ENCODE data around the gene ZFP62.
A peak's percentile ranks its signal among the peaks of the same experiment; 100 is the strongest.

The ZFP62 gene

DNA sequence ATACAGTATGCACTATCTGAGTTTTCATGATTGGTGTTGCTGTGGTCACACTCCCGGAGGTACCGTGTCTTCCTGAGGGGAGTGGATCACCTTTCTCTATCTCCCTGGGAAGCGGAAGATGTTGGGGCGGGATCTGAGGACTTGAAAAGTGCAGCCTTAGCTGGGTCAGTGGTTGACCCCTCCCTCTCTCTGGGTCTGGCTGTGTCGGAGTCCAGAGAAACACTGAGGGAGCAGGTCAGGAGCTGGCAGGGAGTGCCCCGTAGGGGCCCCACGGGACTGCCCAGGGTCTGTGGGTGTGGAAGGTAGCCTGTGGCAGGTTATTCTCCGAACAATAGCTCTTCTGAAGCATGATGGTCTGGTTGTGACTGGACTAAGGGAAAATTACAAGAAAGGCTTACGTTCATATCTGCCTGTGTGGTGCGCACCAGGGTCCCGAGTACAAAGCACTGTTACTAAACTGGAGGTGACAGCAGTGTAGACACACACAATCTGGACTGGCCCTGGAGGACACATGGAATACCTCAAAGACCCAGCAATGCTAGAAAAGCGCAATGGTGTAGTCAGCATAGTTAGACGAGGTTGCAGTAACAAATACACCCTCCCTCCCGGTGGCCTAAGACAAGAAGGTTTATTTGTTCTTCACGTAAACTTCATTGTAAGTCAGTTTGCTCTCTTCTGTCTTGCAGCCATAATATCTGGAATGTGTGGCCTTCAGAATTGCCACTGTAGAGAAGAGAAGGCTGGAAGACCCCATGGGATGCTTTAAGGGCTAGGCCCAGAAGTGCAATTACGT lies 9.4 kb upstream of the ZFP62 start:
- H3K4me1 ChIP-seq (ENCODE audit: insufficient read depth, low read length, severe bottlenecking) = peaks cover 44% of the 10 kb centered on the region
- no peaks in the 10 kb centered on the region for H3K27me3 ChIP-seq (ENCODE audit: insufficient read depth, low read length)
- no peaks in the 10 kb centered on the region for H3K79me2 ChIP-seq (ENCODE audit: insufficient read depth, low read length)
- no peak overlapping the region for H3K27ac ChIP-seq (ENCODE audit: low read depth, low read length, poor library complexity, severe bottlenecking)
- H4K20me1 ChIP-seq (ENCODE audit: insufficient read depth, low read length) = no peaks in the 10 kb centered on the region
- no peaks in the 10 kb centered on the region for H3K9me3 ChIP-seq (ENCODE audit: low read length)
- TF ChIP-seq, protein P1, sequence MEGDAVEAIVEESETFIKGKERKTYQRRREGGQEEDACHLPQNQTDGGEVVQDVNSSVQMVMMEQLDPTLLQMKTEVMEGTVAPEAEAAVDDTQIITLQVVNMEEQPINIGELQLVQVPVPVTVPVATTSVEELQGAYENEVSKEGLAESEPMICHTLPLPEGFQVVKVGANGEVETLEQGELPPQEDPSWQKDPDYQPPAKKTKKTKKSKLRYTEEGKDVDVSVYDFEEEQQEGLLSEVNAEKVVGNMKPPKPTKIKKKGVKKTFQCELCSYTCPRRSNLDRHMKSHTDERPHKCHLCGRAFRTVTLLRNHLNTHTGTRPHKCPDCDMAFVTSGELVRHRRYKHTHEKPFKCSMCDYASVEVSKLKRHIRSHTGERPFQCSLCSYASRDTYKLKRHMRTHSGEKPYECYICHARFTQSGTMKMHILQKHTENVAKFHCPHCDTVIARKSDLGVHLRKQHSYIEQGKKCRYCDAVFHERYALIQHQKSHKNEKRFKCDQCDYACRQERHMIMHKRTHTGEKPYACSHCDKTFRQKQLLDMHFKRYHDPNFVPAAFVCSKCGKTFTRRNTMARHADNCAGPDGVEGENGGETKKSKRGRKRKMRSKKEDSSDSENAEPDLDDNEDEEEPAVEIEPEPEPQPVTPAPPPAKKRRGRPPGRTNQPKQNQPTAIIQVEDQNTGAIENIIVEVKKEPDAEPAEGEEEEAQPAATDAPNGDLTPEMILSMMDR (IDR thresholded peaks at IDR 0.05; ENCODE audit: low read length) = no peak
- TF ChIP-seq EZH2 (IDR thresholded peaks at IDR 0.05; ENCODE audit: borderline replicate concordance, low read length) = no peak
- H3K36me3 ChIP-seq (ENCODE audit: insufficient read depth, low read length) = no peaks in the 10 kb centered on the region
- H2AFZ ChIP-seq (ENCODE audit: low read length) = no peak overlapping the region
- H3K9ac ChIP-seq (ENCODE audit: low read length) = no peak overlapping the region
- no peak overlapping the region for H3K4me3 ChIP-seq (ENCODE audit: low read depth, low read length, poor library complexity, severe bottlenecking)
- no peak overlapping the region for H3K4me2 ChIP-seq (ENCODE audit: low read length)
- H3K9me2 ChIP-seq (ENCODE audit: low read depth, low read length) = no peaks in the 10 kb centered on the region
- H3F3A ChIP-seq (ENCODE audit: insufficient read depth, low read length) = no peaks in the 10 kb centered on the region

DNA sequence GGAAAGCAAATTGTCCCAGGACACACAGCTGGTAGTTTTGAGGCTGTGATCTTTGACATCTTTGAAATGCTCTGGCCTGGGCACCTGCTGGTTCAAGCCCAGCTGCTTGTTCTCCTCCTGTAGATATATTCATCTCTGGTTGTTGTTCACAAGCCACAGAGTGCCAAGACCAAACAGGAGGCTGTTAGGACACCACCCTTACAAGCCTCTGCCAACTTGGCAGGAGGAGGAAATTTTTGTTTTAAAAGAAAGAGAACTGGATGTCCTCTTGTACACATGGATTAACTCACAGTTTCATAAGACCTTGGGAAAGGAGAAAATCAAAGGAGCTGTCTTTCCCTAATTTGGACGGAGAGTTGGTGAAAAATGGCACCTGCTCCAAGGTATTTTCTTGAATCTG lies 8.5 kb upstream of the ZFP62 start:
- Histone ChIP-seq H3K27me3 (ENCODE audit: insufficient read depth, low read length) (no peaks in the 10 kb centered on the region), H3K9ac (ENCODE audit: low read length) (no peak overlapping the region), H3K4me2 (ENCODE audit: low read length) (no peak overlapping the region), H3K36me3 (ENCODE audit: insufficient read depth, low read length) (no peaks in the 10 kb centered on the region), H3K9me2 (ENCODE audit: low read depth, low read length) (no peaks in the 10 kb centered on the region), H3K9me3 (ENCODE audit: low read length) (no peaks in the 10 kb centered on the region), H4K20me1 (ENCODE audit: insufficient read depth, low read length) (no peaks in the 10 kb centered on the region), H3K4me3 (ENCODE audit: low read depth, low read length, poor library complexity, severe bottlenecking) (no peak overlapping the region), H2AFZ (ENCODE audit: low read length) (no peak overlapping the region), H3K4me1 (ENCODE audit: insufficient read depth, low read length, severe bottlenecking) (peaks cover 44% of the 10 kb centered on the region), H3F3A (ENCODE audit: insufficient read depth, low read length) (no peaks in the 10 kb centered on the region), H3K27ac (ENCODE audit: low read depth, low read length, poor library complexity, severe bottlenecking) (no peak overlapping the region), H3K79me2 (ENCODE audit: insufficient read depth, low read length) (no peaks in the 10 kb centered on the region)
- no peak for TF ChIP-seq EZH2 (IDR thresholded peaks at IDR 0.05; ENCODE audit: borderline replicate concordance, low read length)
- TF ChIP-seq, protein P1 (IDR thresholded peaks at IDR 0.05; ENCODE audit: low read length) = no peak

- Histone ChIP-seq H2AFZ (ENCODE audit: low read length) (no peak overlapping the region), H3K9me3 (ENCODE audit: low read length) (no peaks in the 10 kb centered on the region), H3K79me2 (ENCODE audit: insufficient read depth, low read length) (no peaks in the 10 kb centered on the region), H3K9ac (ENCODE audit: low read length) (no peak overlapping the region), H3K4me2 (ENCODE audit: low read length) (no peak overlapping the region), H4K20me1 (ENCODE audit: insufficient read depth, low read length) (no peaks in the 10 kb centered on the region), H3K36me3 (ENCODE audit: insufficient read depth, low read length) (no peaks in the 10 kb centered on the region), H3F3A (ENCODE audit: insufficient read depth, low read length) (no peaks in the 10 kb centered on the region), H3K9me2 (ENCODE audit: low read depth, low read length) (no peaks in the 10 kb centered on the region), H3K4me3 (ENCODE audit: low read depth, low read length, poor library complexity, severe bottlenecking) (no peak overlapping the region), H3K4me1 (ENCODE audit: insufficient read depth, low read length, severe bottlenecking) (peaks cover 41% of the 10 kb centered on the region), H3K27me3 (ENCODE audit: insufficient read depth, low read length) (no peaks in the 10 kb centered on the region), H3K27ac (ENCODE audit: low read depth, low read length, poor library complexity, severe bottlenecking) (no peak overlapping the region)
- TF ChIP-seq, protein P1 (IDR thresholded peaks at IDR 0.05; ENCODE audit: low read length) = peak; percentile 89
- TF ChIP-seq EZH2 (IDR thresholded peaks at IDR 0.05; ENCODE audit: borderline replicate concordance, low read length) = no peak
Observed at GRCh38 chr5:180868960-180869359, 7.9 kb upstream of the ZFP62 start.

All from OCI-LY1 (cell line).